Liver (tissue), 9 donors: ENCODE results near the gene BEST2. TPM values are rescaled to one million over a fixed set of nuclear protein-coding genes. Genes with fewer than 3 reads are reported as not detected.

Experiments used
- DNase-seq: peaks from one replicate; pipeline ENCODE4 v3.0.0-alpha.2; 2017; ENCODE audit warnings: low spot score
- H3K27ac ChIP-seq, 2 donors: one replicate each; pipeline ENCODE4 v1.7.0; 2013; ENCODE audit warnings: inconsistent platforms in 2 of 2, low read length in 2 of 2, control low read depth in 1 of 2, low read depth in 1 of 2, mild to moderate bottlenecking in 1 of 2
- H3K27me3 ChIP-seq, 4 donors: one replicate each; pipeline versions ENCODE4 v1.6.1 to v1.7.0; 2013; ENCODE audit warnings: low read length in 3 of 4, inconsistent platforms in 1 of 4, mild to moderate bottlenecking in 1 of 4, moderate library complexity in 1 of 4; ENCODE audit not compliant: control insufficient read depth in 4 of 4, insufficient read depth in 4 of 4
- H3K36me3 ChIP-seq, 4 donors: one replicate each; pipeline versions ENCODE4 v1.6.1 to v1.7.0; 2013; ENCODE audit warnings: low read length in 3 of 4, mild to moderate bottlenecking in 3 of 4, low read depth in 1 of 4, moderate library complexity in 1 of 4; ENCODE audit not compliant: control insufficient read depth in 4 of 4, insufficient read depth in 3 of 4
- H3K4me1 ChIP-seq, 4 donors: one replicate each; pipeline versions ENCODE4 v1.6.1 to v1.7.0; 2013; ENCODE audit warnings: low read length in 3 of 4, mild to moderate bottlenecking in 3 of 4, moderate library complexity in 1 of 4; ENCODE audit not compliant: control insufficient read depth in 4 of 4, insufficient read depth in 4 of 4
- H3K4me3 ChIP-seq, 3 donors: one replicate each; pipeline versions ENCODE4 v1.6.1 to v1.7.0; 2013; ENCODE audit warnings: low read length in 3 of 3, control low read depth in 1 of 3, low read depth in 1 of 3, mild to moderate bottlenecking in 1 of 3
- H3K9ac ChIP-seq, 2 donors: one replicate each; pipeline ENCODE4 v1.7.0; 2013; ENCODE audit warnings: low read length in 2 of 2, mild to moderate bottlenecking in 2 of 2, moderate library complexity in 2 of 2, control low read depth in 1 of 2, low read depth in 1 of 2
- H3K9me3 ChIP-seq, 4 donors: one replicate each; pipeline versions ENCODE4 v1.6.1 to v1.7.0; 2013; ENCODE audit warnings: low read length in 3 of 4; ENCODE audit not compliant: control insufficient read depth in 4 of 4
- ATF3 ChIP-seq: IDR thresholded peaks from 2 replicates; pipeline ENCODE4 v1.6.1; 2016; ENCODE audit warnings: antibody characterized with exemption
- CTCF ChIP-seq: fragments of 150-350 bp; IDR thresholded peaks from 2 replicates; pipeline ENCODE4 v1.5.1; 2017; ENCODE audit warnings: improper control_type of control experiment, low read depth, low read length; ENCODE audit not compliant: missing input control
- EGR1 ChIP-seq, 2 donors: IDR thresholded peaks; 2 replicates each; pipeline ENCODE4 v1.6.1; 2016 to 2018; ENCODE audit warnings: antibody characterized with exemption in 2 of 2, low read depth in 2 of 2
- FOXA1 ChIP-seq: IDR thresholded peaks from 2 replicates; pipeline ENCODE4 v1.6.1; 2016; ENCODE audit warnings: antibody characterized with exemption
- FOXA2 ChIP-seq: IDR thresholded peaks from 2 replicates; pipeline ENCODE4 v1.6.1; 2016; ENCODE audit warnings: antibody characterized with exemption
- GABPA ChIP-seq, 2 donors: IDR thresholded peaks in 1 of 2; conservative IDR thresholded peaks in 1 of 2; 2 replicates each; pipeline ENCODE4 v1.6.1; 2016; ENCODE audit warnings: antibody characterized with exemption in 2 of 2, mild to moderate bottlenecking in 1 of 2, moderate library complexity in 1 of 2
- HNF4A ChIP-seq, 2 donors: conservative IDR thresholded peaks; 2 replicates each; pipeline ENCODE4 v1.6.1; 2016; ENCODE audit warnings: antibody characterized with exemption in 2 of 2, mild to moderate bottlenecking in 2 of 2
- HNF4G ChIP-seq: IDR thresholded peaks from 2 replicates; pipeline ENCODE4 v1.6.1; 2016; ENCODE audit warnings: antibody characterized with exemption
- JUND ChIP-seq, 2 donors: IDR thresholded peaks; 2 replicates each; pipeline ENCODE4 v1.6.1; 2016; ENCODE audit warnings: antibody characterized with exemption in 2 of 2
- MAX ChIP-seq: IDR thresholded peaks from 2 replicates; pipeline ENCODE4 v1.6.1; 2016; ENCODE audit warnings: antibody characterized with exemption
- NR2F2 ChIP-seq: IDR thresholded peaks from 2 replicates; pipeline ENCODE4 v1.6.1; 2016; ENCODE audit warnings: antibody characterized with exemption
- RAD21 ChIP-seq, 2 donors: IDR thresholded peaks; 2 replicates each; pipeline ENCODE4 v1.6.1; 2016; ENCODE audit warnings: antibody characterized with exemption in 2 of 2, mild to moderate bottlenecking in 2 of 2
- REST ChIP-seq: IDR thresholded peaks from 2 replicates; pipeline ENCODE4 v1.6.1; 2016; ENCODE audit warnings: antibody characterized with exemption, mild to moderate bottlenecking
- RXRA ChIP-seq, 2 donors: IDR thresholded peaks; 2 replicates each; pipeline ENCODE4 v1.6.1; 2017 to 2018; ENCODE audit warnings: antibody characterized with exemption in 2 of 2, mild to moderate bottlenecking in 1 of 2
- SP1 ChIP-seq: IDR thresholded peaks from 2 replicates; pipeline ENCODE4 v1.6.1; 2018; ENCODE audit warnings: antibody characterized with exemption, mild to moderate bottlenecking
- TAF1 ChIP-seq: conservative IDR thresholded peaks from 2 replicates; pipeline ENCODE4 v1.6.1; 2016; ENCODE audit warnings: antibody characterized with exemption, mild to moderate bottlenecking
- YY1 ChIP-seq: IDR thresholded peaks from 2 replicates; pipeline ENCODE4 v1.6.1; 2016; ENCODE audit warnings: antibody characterized with exemption, mild to moderate bottlenecking
- ZBTB33 ChIP-seq: IDR thresholded peaks from 2 replicates; pipeline ENCODE4 v1.6.1; 2016; ENCODE audit warnings: antibody characterized with exemption
- WGBS: extraction: QIAGEN DNeasy Blood & Tissue Kit; methylation state at CpG from one replicate; pipeline ENCODE4 v1.1.7; 2013; 5-methylcytosine and 5-hydroxymethylcytosine counted together
- polyA plus RNA-seq, 2 donors: library from polyadenylated mRNA; stranded (reverse) in 1 of 2; unstranded in 1 of 2; fragments of 200-250 nt in 1 of 2; fragments of >200 nt in 1 of 2; fragmentation: Nextera tagmentation in 1 of 2; extraction: Ambion mirVana in 1 of 2; gene quantifications; one replicate each; pipeline versions ENCODE4 v1.2.1 to v1.2.3, GENCODE V29; 2013 to 2015
- total RNA-seq, 2 donors: library from RNA; depleted of rRNA; stranded (reverse); fragments of >200 nt; gene quantifications; one replicate each; pipeline ENCODE4 v1.2.3, GENCODE V29; 2014
- donor health status: healthy.
- donor health status: healthy.
- donor health status: healthy.
- donor health status: healthy.
- donor health status: healthy.

Gene BEST2
- total and polyA plus RNA-seq, 4 donors = not detected

- DNase-seq = no peak
- peak; percentile 71 for TF ChIP-seq TAF1
- peak; percentile 48 to 56 for TF ChIP-seq RAD21 (IDR thresholded peaks at IDR 0.05)
- TF ChIP-seq NR2F2 = no peak
- TF ChIP-seq ATF3 = no peak
- TF ChIP-seq FOXA2 = peak; percentile 98
- peak; percentile 44 for TF ChIP-seq CTCF
- TF ChIP-seq FOXA1 = peak; percentile 99
- peak; percentile 84 for TF ChIP-seq MAX
- peak; percentile 69 for TF ChIP-seq SP1
- TF ChIP-seq HNF4G = no peak
- TF ChIP-seq YY1 = peak; percentile 93
- peak; percentile 85 to 90 for TF ChIP-seq EGR1 (IDR thresholded peaks at IDR 0.05; ENCODE audit: low read depth in 2 of 2)
- peak; percentile 79 for TF ChIP-seq REST
- peak in 1 of 2 donors; percentile 48 for TF ChIP-seq JUND (IDR thresholded peaks at IDR 0.05)
- peak in 1 of 2 donors; percentile 75 for TF ChIP-seq GABPA (IDR thresholded peaks at IDR 0.05 in 1 of 2, conservative IDR thresholded peaks at IDR 0.05 in 1 of 2)
- peak; percentile 63 to 78 for TF ChIP-seq RXRA (IDR thresholded peaks at IDR 0.05)
- TF ChIP-seq ZBTB33 = peak; percentile 92
- TF ChIP-seq HNF4A (conservative IDR thresholded peaks at IDR 0.05) = peak; percentile 67
- Histone ChIP-seq H3K36me3 (peaks cover 3 to 26% (median 22%) of the 10 kb centered on the region in 4 donors), H3K27ac (peak overlapping the region; percentile 88 to 94), H3K4me1 (peaks cover 19 to 68% (median 59%) of the 10 kb centered on the region in 4 donors), H3K27me3 (no peaks in the 10 kb centered on the region), H3K9me3 (no peaks in the 10 kb centered on the region), H3K9ac (peak overlapping the region; percentile 80 to 99), H3K4me3 (peak overlapping the region; percentile 85 to 100 (median 92))
- WGBS = under 1% methylated on average over 15 of the region's 15 CpGs
Observed at GRCh38 chr19:12733369-12734214, 18.0 kb upstream of the BEST2 start.
